Left colon (tissue), 2 donors: ENCODE measurements around the gene SLC6A8. TPM values are rescaled to one million over a fixed set of nuclear protein-coding genes. Genes with fewer than 3 reads are reported as not detected.
"Not testable (repeated sequence)": the region's sequence is repeated elsewhere in the genome, so short reads cannot be mapped to it uniquely, and the experiment has no call there.

Experiments used
- ATAC-seq: fragments of 200-7000 bp; cut with Tn5 transposase; one replicate; pipeline ENCODE4 v1.9.1; 2020; ENCODE audit warnings: mild to moderate bottlenecking, moderate library complexity
- DNase-seq, 2 donors: peaks; one replicate each; pipeline ENCODE4 v3.0.0-alpha.2; 2020
- intact Hi-C, 2 donors: fragments of 100-400 bp; cut with DNase I in 1 of 2; cut with micrococcal nuclease in 1 of 2; formaldehyde crosslinking; loops; one replicate each; pipeline versions ENCODE4 v1.11.2 to v1.14.0; 2022; cut with DNase I, micrococcal nuclease
- total RNA-seq, 2 donors: library from RNA; stranded (reverse); fragmentation: NEBNext Ultra II Directional; extraction: Animal tissue kit (Norgen Biotek cat#: 25700); gene quantifications; one replicate each; pipeline ENCODE4 v1.2.1, GENCODE V29; 2021
- donor health status: DM: no; HTN: no; CAD: no.
- donor health status: DM: yes; HTN: yes; CAD: no.

Gene SLC6A8
- total RNA-seq, 2 donors from 2014 or later = 170 to 270 TPM

DNA sequence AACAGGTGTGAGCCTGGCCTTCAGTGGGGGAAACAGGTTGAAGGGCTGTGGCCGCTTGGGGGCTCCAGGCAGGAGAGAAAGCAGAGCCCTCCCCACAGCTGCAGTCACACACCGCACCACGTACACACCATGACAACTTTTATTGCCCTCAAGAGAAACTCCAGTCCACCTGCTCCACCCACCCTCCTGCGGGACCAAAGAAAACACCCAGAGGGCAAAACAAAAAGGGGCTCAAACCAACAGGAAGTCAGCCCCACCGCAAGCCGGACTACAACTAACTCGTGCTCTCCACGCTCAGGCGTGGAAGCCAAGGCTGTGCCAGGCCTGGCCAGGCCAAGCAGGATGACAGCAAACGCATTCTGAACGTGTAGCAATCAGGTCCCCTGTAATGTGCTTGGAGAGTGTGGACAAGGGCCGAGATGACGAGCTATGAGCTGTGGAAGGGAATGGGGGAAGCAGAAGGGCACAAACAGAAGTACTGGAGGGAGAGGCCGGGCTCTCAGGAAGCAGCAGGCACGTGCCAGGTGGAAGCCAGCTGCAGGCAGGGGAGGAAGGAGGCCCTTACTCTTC is 12.7 kb downstream of the SLC6A8 start:
- ATAC-seq (peak; percentile 15), DNase-seq (no peak)
- intact Hi-C loops = no loop called here

DNA sequence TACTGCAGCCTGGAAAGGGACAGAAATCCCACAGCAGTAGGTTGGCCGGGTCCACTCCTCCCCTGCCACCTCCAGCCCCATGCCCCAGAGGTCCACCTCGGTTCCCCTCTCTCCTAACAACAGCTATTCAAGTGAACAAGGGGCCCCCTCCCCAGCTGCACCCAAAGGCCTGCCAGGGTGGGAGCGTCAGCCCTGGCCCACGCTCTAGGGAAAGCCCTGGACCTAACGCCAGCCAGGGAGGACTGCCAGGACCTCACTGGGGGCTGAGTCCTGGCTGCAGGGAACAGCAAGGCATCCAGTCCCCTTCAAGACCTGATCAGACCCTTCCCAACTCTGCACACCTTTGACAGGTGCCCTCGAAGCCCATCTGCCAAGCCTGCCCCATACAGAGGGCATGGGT is 13.2 kb downstream of the SLC6A8 start:
- no peak for DNase-seq
- intact Hi-C loops = no loop called here
- ATAC-seq = no peak

- no peak for DNase-seq
- intact Hi-C loops = no loop called here
- ATAC-seq = no peak
Observed at GRCh38 chrX:153701706-153702105, 14.0 kb downstream of the SLC6A8 start.

GRCh38 chrX:153702336-153703035 is 14.8 kb downstream of the SLC6A8 start:
- intact Hi-C loops = no loop called here
- ATAC-seq (no peak), DNase-seq (no peak)

DNA sequence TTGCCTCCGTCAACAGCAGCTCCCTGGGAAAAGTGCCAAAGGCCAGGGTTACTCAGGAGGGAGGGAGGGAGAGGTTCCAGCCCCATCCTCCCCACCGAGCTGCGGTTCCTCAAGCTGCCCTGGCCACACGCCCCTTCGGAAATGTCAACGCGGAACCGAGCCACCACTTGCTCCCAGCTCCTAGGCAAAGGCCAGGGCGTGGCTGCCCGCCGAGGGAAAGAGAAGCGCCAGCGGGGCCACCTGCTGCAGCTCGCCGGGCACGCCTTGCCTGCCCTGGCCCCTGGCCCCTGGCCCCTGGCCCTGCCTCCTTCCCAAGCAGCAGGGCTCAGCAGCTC is 15.3 kb downstream of the SLC6A8 start:
- peak; percentile 81 to 85 for DNase-seq
- intact Hi-C loops = no loop called here
- peak; percentile 58 for ATAC-seq

- no peak for DNase-seq
- intact Hi-C loops = no loop called here
- ATAC-seq = no peak
Observed at GRCh38 chrX:153704021-153704526, 16.3 kb downstream of the SLC6A8 start.

DNA sequence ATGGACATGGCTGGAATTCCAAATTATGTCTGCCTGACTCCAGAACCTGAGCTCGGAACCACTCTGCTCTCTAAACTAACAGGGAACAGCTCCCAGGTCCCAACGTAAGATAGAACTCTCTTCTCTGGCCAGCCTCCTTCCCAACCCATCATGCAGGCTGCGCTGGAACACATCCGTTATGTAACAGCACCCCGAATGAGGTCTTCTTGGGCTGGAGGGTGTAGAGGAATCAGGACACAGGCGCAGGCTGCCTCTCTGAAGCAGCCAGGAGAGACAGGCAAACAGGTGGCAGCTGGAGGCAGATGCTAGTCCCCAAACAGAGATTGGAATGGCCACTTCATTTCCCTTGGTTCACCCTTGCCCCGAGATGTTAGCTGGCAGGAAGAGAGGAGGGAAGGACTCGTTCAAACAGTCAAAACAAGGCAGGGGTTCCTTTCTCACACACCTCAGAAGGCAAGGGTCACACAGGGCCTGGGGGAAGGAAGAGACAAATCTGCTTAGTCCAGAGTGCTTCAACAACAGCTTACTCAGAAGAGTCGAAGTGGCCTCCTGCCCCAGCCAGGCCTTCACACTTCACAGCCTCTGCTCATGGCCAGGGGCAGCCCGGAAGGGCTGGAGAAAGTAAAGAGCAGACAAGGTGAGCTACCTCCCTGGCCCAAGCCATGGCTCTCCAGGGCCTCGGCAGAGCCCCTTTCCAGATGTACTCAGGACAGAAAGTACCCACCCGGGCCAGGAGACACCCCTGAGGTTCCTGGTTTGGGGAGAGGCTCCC is 17.1 kb downstream of the SLC6A8 start:
- DNase-seq, ATAC-seq, intact Hi-C loops: not testable (repeated sequence)

GRCh38 chrX:153705403-153706060 is 17.8 kb downstream of the SLC6A8 start:
- ATAC-seq, intact Hi-C loops, DNase-seq: not testable (repeated sequence)

- intact Hi-C loops = no loop called here
- DNase-seq (no peak), ATAC-seq (no peak)
Observed at GRCh38 chrX:153706799-153707198, 19.1 kb downstream of the SLC6A8 start.

- ATAC-seq (no peak), DNase-seq (no peak)
- intact Hi-C loops = no loop called here
Observed at GRCh38 chrX:153707406-153707805, 19.7 kb downstream of the SLC6A8 start.

- DNase-seq (peak; percentile 72 to 79), ATAC-seq (peak; percentile 93)
- intact Hi-C loops = no loop called here
Observed at GRCh38 chrX:153708415-153708814, 20.7 kb downstream of the SLC6A8 start.

- no peak for ATAC-seq
- intact Hi-C loops = no loop called here
- DNase-seq = no peak
Observed at GRCh38 chrX:153709726-153710674, 22.3 kb downstream of the SLC6A8 start.

DNA sequence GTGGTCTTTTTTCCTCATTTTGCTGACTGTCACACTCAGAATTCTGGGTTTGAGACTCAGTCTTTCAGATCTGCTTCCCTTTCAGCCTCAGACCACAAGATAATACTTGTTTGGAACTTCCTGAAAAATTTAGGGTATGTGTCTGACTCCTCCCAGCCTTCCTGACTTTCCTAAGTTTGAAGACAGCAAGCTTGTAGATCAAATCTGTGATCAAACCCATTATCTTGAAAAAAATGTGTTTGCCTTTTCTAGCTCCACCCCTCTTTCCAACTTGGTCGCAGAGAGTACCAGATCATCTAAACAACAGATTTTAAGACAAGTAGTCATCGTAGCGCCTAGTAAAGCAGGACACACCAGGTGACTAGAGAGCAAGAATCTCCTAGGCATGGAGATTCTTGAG is 26.5 kb downstream of the SLC6A8 start:
- DNase-seq (no peak), ATAC-seq (no peak)
- intact Hi-C loops = no loop called here

GRCh38 chrX:153717445-153717844 is 29.7 kb downstream of the SLC6A8 start:
- intact Hi-C loops = no loop called here
- DNase-seq = no peak
- ATAC-seq = no peak

- DNase-seq = no peak
- intact Hi-C loops = no loop called here
- ATAC-seq = no peak
Observed at GRCh38 chrX:153719238-153719637, 31.5 kb downstream of the SLC6A8 start.

DNA sequence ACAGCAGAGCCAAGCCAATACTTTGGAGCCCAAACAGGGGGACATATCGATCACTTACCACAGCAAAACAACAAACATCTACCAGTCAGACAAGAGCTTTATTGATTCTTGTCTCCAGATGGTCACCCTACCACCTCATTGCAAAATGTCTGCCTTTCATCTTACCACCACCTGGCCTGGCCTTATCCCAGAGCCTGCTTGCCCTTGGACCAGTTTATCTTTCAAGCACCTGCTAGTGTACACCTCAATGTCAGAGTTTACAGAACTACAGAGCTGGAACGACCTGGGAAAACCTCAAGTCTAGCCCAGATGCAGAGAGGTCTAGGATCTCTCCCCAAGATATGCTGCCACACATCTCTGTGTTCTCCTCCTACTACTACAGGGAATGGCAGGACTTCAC is 32.0 kb downstream of the SLC6A8 start:
- no peak for DNase-seq
- no peak for ATAC-seq
- intact Hi-C loops = no loop called here

DNA sequence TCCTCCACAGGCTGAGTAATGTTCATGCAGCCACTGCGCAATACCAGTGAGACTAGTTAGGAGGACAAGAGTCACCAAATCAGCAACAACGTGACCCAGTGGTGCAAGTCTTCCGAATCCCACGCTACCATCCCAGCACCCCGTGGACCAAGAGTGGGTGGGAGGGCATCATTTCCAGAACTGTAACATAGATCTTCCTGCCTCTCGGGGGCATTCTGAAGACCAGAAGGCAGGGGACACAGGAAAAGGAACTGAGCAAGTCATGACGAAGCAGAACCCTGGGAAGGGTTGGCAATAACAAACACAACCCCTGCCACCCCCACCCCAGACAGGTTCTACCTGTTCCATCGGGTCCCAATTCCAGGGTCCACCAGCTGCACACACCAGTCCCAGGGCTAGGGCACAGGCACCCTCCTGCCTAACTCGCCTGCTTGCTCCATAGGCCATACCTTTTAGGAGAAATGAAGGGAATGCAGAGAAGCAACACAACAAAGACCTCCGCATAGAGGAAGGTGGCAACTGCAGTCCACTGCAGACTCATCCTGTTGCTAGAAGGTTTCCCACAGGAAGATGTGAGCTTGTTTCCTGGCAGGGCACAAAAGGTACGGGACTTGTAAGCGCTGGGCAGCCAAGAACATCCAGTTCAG is 35.1 kb downstream of the SLC6A8 start:
- ATAC-seq (no peak), DNase-seq (no peak)
- intact Hi-C loops = no loop called here
